ENCODE measurements around the gene NT5C.

Gene NT5C

GRCh38 chr17:75114552-75115314, 16.8 kb downstream of the NT5C start:
- DNase-seq, result no peak

- DNase-seq, result peak; percentile 86 to 91
Measured at GRCh38 chr17:75113798-75114551, 17.6 kb downstream of the NT5C start.

GRCh38 chr17:75111777-75112335, 19.7 kb downstream of the NT5C start:
- DNase-seq, result no peak

- DNase-seq, result no peak
Measured at GRCh38 chr17:75110234-75110937, 21.2 kb downstream of the NT5C start.

DNA sequence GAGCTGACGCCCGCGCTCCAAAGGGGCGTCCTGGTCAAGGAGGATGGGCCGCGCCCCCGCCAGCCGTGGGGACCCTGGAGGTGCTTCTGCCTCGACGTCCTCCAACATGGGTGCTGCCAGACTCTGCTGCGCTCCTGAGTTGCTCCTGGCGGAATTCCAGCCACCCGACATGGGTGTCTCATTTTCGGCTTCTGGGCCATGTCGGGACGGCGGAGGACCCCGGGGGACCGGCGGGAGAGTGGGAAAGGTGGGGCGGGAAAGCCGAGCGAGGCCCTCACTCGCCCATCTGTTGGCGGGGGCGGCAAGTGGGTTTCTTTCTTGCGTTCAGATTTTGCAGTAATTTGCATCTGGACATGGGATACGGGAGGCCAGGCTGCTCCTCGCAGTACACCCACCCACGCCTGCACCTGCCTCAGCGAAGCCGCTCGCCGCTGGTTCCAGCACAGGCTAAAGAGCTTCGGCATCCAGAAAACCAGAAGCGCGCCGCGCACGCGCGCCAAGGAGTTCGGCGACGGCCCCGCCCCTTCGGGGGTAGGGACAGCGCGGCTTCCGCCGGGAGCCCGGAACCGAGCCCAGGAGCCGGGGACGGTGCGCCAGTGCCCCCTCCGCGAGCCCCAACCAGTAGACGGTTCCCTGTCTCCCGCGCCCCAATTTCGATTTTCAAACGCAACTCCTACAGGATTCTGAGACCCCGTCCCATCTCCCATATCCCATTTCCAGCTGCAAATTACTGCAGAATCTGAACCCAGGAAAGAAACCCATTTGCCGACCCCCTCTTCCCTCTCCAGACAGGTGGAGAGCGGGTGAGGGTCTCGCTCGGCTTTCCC, 21.9 kb downstream of the NT5C start, which contains the start of gene ARMC7:
Gene ARMC7, plus strand, starts transcription at position 563 of the 827 bp plus-strand sequence. CDS start 320 bp downstream, outside the sequence.
- peak; percentile 86 to 92 for DNase-seq

GRCh38 chr17:75109046-75109406, 22.5 kb downstream of the NT5C start:
- DNase-seq, result no peak

- DNase-seq, result no peak
Measured at GRCh38 chr17:75108193-75108592, 23.3 kb downstream of the NT5C start.

DNA sequence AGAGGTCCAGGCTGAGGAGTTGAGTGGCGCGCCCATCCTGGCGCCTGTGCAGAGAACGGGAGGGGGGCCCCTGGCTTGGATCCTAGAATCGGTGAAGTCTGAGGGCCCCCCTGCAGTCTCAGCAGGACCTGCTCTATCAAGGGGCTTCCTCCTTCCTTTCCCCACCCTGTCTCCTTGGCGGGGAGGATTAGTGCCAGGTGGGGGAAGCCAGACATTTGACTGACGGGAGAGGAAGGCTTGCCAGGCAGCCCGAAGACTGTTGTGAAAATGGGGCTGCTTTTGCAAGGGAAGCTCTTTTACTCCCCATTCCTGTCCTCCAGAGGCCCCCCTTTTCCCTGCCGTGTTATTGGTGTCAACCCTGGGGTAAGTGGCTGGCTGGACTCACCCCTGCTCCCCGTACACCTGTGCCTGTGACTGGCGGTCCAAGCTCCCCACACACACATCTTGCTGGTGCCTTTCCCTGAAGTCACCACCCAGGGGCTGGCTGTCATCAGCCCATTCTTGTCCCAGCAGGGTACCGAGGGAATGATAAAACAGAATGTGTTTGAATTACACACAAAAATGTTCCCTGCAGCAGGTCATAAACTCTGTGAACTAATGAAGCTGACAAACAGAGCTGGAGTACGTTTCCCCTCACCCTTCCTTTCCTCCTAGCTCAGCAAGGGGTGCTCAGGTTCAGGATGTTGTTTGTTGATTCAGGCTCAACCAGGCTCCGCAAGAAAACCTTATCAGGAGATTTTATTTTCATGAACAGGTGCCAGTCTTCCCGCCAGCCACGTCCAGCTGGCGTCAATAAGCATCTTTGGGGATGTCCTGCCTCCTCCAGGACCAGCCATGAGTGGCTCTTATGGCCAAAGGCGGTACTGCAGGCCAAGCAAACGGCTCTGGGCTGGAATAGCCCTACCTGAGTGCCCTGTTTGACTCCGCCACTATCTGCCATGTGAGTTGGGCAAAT, 26.1 kb downstream of the NT5C start:
- peak; percentile 75 to 88 for DNase-seq

- no peak for DNase-seq
Measured at GRCh38 chr17:75103601-75104554, 27.7 kb downstream of the NT5C start.

- peak in 1 of 2 experiments; percentile 17 for DNase-seq
Measured at GRCh38 chr17:75102385-75102821, 29.1 kb downstream of the NT5C start.

- no peak for DNase-seq
Measured at GRCh38 chr17:75099881-75100595, 31.5 kb downstream of the NT5C start.

- DNase-seq, result no peak
Measured at GRCh38 chr17:75098861-75099260, 32.7 kb downstream of the NT5C start.

- no peak for DNase-seq
Measured at GRCh38 chr17:75097865-75098264, 33.7 kb downstream of the NT5C start.

GRCh38 chr17:75096082-75096625, 35.4 kb downstream of the NT5C start:
- DNase-seq, result no peak

DNA sequence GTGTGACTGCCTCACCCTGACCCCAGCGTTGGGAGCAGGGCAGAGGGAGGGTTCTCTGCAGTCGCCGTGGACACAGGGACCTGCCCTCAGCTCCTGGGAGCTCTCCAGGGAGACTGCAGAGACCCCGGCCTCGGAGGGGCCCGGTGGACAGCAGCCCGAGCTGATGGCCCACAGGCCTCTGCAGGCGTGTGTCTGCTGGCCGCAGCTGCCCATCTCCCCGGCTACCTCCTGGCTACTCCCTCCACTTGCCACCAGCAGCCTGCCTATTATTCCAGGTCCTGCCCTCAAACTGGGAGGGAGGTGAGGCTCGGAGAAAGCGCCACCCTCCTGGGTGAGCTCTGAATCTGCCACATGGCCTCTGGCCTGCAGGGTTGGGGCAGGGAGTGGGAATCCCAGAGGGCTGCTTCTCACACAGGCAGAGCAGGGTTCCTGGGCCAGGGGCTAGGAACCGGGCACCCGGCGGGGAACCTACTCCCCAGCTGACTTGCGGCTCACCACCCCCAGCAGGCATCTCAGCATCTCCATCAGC, 36.6 kb downstream of the NT5C start:
- no peak for DNase-seq

DNA sequence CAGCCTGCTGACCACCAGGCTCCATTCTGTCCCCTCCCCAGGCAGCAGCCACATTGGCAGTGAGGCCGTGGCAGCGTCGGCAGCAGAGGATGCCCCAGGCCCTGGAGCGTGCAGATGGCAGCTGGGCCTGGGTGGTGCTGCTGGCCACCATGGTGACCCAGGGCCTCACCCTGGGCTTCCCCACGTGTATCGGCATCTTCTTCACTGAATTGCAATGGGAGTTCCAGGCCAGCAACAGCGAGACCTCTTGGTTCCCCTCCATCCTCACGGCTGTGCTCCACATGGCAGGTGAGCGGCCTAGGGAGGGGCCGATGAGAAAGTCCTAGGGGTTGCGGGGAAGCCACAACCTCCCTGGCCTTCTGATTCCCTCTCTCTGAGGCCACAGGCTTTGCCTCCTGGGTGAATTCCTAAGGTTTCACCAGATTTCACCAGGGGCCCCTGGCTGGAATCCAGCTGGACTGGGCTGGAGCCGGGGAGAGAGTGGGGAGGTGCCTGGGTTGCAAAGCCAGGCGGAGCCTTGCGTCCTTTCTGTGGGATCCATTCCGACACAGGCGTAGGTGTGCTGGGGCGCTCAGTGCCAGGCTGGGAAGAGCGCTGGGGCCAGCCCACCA, 37.9 kb downstream of the NT5C start:
- DNase-seq, result no peak

DNA sequence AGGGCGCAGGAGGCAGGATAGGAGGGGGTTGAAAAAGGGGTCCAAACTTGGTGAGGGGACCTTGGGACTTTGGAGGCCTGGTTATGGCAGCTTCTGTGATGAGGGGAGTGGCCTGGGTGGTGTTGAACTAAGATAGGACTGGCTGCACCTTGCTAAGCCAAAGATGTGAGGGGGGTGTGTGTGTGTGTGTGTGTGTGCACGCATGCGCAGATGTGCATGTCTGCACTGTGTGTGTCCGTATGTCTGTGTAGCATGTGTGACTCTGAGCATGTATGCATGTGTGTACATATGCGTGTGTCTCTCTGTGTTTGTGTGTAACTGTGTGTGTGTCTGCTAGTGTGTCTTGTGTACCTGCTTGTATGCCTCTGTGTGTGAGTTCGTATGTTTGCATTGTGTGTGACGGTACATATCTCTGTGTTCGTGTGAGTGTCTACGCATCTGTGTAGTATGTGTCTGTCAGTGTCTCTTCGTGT, 39.7 kb downstream of the NT5C start:
- DNase-seq, result no peak
